ENCODE measurements around the gene MAGEH1.
"Not testable (repeated sequence)": the region's sequence is repeated elsewhere in the genome, so short reads cannot be mapped to it uniquely, and the experiment has no call there.

The MAGEH1 gene, protein sequence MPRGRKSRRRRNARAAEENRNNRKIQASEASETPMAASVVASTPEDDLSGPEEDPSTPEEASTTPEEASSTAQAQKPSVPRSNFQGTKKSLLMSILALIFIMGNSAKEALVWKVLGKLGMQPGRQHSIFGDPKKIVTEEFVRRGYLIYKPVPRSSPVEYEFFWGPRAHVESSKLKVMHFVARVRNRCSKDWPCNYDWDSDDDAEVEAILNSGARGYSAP

DNA sequence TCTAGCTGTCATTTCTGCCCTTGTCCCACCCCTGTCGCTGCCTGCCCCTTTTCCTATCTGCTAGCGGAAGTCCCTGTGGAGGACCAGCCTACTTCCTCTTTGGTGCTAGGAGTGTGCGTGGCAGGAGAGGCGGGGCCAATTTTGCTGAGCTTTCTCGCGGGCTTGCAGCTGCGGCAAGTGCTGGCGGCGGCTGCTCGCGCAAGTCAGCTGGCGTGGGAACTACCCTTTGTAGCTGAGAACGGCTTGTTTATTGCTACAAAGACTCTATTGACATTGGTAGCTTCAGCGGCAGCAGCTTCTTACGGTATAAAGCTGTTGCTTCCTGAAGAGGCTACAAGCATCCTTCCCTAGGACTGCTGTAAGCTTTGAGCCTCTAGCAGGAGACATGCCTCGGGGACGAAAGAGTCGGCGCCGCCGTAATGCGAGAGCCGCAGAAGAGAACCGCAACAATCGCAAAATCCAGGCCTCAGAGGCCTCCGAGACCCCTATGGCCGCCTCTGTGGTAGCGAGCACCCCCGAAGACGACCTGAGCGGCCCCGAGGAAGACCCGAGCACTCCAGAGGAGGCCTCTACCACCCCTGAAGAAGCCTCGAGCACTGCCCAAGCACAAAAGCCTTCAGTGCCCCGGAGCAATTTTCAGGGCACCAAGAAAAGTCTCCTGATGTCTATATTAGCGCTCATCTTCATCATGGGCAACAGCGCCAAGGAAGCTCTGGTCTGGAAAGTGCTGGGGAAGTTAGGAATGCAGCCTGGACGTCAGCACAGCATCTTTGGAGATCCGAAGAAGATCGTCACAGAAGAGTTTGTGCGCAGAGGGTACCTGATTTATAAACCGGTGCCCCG is at the start of gene MAGEH1:
MAGEH1 (plus strand) TSS at position 138 of the 843 bp plus-strand sequence; CDS start at position 386, 248 bp downstream.
- DNase-seq, result peak; percentile 26 to 73

DNA sequence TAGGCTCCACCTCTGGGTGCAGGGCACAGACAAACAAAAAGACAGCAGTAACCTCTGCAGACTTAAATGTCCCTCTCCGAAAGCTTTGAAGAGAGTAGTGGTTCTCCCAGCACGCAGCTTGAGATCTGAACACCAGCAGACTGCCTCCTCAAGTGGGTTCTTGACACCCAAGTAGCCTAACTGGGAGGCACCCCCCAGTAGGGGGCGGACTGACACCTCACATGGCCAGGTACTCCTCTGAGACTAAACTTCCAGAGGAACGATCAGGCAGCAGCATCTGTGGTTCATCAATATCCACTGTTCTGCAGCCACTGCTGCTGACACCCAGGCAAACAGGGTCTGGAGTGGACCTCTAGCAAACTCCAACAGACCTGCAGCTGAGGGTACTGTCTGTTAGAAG is 24.8 kb upstream of the MAGEH1 start:
- not testable (repeated sequence) for DNase-seq

DNA sequence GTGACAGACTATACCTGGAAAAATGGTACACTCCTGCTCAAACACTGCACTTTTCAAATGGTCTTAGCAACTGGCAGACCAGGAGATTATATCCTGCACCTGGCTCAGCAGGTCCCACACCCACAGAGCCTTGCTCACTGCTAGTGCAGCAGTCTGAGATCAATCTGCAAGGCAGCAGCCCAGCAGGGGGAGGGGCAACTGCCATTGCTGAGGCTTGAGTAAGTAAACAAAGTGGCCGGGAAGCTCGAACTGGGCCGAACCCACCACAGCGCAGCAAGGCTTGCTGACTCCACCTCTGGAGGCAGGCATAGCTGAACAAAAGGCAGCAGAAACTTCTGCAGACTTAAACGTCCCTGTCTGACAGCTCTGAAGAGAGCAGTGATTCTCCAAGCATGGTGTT is 8.5 kb upstream of the MAGEH1 start:
- DNase-seq, result not testable (repeated sequence)

DNA sequence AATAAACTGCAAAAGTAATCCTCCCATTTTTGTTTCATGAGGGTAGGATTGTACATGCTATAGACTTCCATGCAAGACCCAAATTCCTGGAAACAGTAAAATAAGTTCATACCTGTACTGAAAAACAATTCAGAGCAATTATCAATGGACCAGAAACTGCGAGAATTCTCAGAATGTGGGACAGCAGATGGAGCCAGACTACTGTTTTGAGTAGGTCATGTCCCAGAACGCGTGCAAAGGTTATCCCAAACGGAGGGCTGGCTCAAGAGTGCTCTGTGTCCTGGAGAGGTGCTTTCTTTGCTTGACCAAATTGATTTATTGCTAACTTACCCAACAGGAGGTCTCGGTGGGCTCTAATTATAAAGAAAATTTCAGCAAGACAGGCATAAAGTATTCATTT is 1.7 kb upstream of the MAGEH1 start:
- DNase-seq, result no peak

DNA sequence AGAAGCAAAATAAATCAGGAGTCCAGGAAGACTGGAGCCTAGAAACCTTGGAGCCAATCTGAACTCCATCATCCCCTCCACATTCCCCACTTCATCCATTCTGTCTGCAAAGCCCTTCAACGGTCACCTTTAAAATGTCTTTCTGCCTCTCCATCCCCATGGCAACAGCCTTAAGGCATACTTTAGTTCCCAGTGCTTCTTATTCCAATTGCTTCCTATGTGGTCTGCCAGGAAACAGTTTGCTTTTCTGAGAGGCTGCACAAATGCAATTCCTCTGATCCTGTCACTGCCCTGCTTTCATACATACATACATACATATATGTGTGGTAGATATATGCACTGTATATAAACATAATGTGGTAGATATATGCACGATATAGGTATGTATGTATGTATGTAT is 786 bp upstream of the MAGEH1 start:
- DNase-seq, result no peak

DNA sequence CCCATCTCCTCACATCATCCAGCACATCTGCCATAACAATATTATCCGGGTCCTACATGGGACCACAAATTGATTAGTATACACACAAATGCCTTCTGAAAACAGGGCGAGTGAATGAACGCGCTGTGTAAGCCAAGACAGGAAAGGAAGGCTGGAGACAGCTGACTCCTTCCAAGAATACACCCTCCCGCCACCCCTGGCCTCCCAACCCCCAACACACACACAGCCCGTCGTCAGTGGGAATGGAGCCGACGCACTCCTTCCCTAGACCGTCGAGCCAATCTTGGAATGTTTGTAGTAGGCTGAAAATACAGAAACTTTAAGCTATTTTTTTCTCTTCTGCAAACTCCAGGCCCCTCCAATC is 319 bp upstream of the MAGEH1 start:
- DNase-seq, result no peak

DNA sequence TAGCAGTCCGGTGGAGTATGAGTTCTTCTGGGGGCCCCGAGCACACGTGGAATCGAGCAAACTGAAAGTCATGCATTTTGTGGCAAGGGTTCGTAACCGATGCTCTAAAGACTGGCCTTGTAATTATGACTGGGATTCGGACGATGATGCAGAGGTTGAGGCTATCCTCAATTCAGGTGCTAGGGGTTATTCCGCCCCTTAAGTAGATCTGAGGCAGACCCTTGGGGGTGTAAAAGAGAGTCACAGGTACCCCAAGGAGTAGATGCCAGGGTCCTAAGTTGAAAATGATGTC is 852 bp downstream of the MAGEH1 start:
- no peak for DNase-seq

DNA sequence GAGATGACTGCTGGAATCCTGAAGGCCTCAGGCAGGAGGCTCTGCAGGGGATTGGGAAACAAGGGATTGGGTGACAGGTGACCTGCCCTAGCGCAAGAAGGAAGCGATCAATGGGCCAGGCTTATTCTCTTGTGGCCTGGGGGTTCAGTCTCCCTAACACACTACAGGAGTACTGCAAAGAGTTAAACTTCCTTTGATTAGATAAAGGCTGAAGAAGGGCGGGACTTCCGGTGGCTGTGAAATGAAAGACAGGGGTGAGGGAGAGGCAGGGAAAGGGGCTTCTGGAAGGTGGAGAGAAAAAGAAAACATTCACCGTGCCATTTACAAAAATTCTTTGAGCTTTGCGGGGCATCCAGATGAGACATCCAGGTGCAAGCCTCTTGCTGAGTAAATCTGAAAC is 3.8 kb downstream of the MAGEH1 start:
- not testable (repeated sequence) for DNase-seq

DNA sequence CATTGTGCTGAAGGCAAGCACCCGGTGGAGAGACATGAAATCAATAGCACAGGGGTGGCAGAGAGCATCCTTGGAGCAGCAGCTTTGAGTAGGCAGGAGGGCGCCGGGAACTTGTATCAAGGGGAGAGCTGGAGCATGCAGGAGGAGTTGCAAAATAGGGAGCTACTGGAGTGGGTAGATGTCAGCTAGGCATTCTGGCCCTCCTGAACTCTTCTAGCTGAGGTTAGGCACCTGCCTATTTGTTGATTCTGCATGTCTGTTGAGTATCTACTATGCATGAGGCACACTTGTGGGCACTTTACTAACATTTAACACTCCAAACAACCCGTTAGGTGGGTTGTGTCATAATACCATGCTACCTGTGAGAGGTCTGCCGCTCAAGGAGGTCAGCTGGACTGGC is 7.5 kb downstream of the MAGEH1 start:
- DNase-seq, result not testable (repeated sequence)

DNA sequence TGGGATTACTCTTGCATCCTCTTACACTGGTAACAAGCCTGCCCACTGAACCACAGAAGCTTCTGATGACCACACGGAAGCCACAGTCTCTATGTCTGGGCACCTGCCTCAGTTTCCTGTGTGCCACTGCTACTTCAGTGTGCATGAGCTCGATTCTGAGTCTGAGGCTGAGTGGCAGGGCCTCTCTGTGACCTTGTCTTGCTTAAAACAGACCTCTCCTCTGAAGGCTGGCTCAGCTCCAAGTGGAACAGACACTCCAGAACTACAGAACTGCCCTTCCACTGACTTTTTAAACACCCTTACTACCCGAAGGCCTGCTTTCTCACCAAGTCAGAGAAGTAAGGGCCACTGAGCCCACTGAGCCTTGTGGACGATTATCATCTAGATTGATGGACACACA is 8.0 kb downstream of the MAGEH1 start:
- not testable (repeated sequence) for DNase-seq

DNA sequence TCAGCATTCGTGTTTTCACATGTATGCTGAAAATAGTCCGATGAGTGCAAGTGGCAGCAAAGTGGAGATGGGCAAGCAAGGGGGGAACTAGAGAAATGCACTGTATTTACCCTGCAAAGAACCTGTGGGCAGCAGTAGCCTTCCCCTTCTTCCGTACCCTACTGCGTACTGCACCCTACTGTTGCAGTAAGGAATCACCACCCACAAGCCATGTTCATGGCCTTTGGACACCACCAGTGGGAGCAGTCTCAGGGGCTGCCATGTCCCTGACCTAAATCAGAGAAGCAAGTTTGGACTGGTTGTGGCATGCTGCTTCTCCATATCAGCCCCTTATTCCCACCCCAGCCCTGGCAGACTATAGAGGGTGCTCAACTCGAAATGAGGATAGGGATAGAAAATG is 12.1 kb downstream of the MAGEH1 start:
- not testable (repeated sequence) for DNase-seq

DNA sequence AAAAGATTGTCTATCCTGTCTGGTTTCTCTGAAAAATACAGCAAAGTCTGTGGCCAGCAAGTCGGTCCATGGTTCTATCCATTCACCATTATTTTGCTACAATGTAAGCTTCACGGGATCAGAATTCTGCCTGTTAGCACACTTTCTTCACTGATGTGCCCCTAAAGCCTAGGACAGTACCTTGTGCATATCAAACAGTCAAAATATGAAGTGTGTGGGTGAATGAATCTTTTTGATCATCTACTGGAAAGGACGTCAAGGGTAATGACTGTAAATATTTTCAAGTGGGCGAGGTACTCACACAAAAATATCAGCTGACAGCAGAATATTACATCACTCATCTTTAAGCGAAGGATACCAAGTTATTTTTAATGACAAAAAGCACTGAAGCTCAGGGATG is 13.2 kb downstream of the MAGEH1 start:
- DNase-seq, result not testable (repeated sequence)

DNA sequence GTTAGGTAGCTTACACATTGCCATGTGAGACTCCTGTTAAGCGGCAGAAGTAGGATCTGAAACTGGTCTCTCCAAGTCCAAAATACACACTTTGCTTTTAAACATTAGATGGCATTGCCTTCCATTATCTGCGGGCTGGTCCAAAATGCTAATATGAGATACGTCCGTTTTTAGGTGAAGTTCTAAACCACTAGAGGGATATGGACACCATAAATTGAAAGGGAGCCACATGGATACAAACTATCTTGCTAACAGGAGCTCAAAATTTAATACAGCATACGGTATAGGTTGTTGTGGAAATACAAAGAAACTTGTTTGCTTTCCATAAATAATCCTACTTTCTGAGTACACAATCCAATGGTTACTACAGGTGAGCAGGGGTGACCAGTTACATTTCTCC is 13.9 kb downstream of the MAGEH1 start:
- DNase-seq, result not testable (repeated sequence)

DNA sequence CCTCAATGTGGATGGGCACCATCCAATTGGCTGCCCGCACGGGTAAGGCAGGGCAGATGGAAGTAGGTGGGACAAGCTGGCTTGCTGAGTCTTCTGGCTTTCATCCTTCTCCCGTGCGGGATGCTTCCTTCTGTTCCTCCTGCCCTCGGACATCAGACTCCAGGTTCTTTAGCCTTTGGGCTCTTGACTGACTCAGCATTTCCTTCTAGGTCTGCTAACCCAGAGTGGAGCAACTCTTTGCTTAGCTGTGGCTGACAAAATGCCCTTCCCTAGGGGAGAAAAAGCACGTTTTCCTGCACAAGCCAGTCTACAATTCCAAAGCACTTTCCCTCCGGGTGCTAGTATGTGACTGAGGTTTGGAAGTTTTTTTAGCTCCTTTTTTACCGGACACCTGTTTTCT is 28.0 kb downstream of the MAGEH1 start:
- not testable (repeated sequence) for DNase-seq

DNA sequence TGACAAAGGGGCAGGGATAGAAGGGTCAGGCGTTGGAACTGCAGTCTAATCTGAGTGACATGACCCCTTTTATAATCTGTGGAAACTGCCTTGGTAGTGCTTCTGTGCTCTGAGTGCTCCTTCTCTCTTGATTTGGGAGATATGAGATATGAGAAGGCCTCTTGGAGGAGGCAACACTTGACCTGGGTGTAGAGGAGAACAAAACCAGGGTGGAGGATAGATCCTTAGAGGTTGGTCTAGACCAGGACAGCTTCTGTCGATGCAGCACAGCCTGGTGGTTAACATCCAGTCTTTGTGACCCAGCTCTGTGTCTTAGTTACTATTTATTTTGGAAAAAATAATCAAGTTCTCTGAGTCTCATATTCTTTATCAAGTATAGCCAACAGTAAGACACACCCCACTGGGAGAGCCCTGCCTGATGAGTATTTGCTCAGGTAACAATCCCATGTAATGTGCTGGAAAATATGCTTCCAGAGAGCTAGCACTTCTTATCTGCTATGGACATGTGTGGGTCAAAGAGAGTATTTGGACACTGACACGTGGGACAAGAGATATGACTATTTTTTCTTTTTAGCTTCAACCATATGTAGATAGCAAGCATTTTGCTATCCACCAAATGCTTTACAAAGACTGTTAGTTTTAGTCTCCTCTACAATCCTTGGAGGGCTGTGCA is 28.6 kb downstream of the MAGEH1 start:
- DNase-seq, result no peak

DNA sequence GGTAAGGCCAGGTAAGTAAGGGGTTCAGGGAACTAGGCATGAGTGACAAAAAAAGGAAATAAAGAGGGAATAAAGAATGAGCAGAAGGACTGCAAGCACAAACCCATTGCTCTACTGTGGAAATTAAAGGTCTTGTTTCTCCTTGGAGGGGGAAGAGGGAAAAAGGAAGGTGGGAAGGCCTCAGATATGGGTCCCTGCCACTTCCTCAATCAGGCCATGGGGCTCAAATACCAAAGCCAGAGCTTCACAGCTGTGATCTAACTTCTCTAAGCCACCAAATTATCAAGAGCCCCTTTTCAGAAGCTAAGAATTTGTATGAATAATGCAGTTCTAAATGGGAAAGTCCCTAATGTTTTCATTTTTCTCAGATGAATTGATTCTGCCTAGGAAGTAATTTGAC is 33.0 kb downstream of the MAGEH1 start:
- DNase-seq, result no peak

DNA sequence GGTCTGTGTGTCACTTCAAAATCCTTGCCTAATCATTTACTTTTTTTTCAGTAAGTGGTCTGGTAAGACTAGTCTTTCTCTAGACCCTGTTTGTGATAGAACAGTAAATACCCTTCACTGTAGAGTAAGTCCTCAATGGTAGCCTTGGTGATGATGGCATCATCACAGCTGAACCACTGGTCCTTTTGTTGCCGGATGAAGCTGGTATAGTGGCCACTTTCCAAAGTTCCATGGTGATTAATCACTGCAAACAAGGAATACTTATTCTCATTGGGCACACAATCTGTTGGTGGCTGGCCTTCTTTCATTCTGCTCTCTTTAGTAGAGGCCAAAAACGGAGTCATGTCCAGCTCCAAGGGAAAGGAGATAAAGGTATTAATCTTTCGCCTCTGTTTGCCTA is 34.8 kb downstream of the MAGEH1 start:
- DNase-seq, result no peak

DNA sequence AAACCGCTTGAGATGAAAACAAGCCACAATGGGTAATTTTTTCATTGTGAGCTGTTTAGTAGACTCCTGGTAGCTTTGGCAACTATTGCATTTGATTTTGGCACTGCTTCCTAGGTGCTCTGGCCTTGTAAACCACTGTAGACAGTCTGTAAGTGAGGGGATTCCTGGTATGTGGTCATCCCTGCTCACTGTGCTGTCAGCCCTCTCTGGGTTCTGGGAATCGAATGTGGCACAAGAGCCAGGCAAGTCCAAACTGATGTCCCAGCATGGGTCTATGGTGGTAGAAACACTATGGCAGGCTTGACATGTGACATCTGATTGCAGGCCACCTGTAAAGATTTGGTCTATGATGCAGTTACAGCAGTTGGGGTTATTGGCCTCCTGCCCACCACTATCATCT is 35.2 kb downstream of the MAGEH1 start:
- DNase-seq, result no peak

DNA sequence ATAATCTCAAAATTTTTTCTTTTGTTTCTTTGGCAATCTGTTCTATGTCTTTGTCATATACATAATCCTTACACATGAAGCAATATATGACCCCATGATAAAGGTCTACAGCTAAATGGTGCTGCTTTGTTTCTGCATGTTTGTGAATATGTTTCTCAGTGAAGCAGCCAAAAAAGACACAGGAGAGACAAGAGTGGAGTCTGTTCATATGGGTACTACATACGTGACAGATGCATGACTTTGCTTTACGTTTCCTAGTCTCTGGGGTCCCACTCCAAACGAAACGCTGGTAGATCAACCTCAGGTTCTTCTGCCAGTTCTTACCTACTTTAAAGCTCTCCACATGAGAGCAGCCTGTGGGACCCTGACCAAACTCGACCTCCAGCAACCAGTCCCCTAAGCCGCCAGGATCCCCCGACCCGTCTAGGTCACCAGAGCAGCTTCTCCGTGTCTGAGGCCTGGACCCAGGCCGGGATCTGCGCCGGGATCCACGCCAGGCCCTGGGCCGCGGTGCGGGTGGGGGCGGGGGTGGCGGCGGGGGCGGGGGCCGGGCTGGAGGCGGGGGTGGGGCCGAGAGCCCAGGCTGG is 36.2 kb downstream of the MAGEH1 start:
- DNase-seq, result no peak

DNA sequence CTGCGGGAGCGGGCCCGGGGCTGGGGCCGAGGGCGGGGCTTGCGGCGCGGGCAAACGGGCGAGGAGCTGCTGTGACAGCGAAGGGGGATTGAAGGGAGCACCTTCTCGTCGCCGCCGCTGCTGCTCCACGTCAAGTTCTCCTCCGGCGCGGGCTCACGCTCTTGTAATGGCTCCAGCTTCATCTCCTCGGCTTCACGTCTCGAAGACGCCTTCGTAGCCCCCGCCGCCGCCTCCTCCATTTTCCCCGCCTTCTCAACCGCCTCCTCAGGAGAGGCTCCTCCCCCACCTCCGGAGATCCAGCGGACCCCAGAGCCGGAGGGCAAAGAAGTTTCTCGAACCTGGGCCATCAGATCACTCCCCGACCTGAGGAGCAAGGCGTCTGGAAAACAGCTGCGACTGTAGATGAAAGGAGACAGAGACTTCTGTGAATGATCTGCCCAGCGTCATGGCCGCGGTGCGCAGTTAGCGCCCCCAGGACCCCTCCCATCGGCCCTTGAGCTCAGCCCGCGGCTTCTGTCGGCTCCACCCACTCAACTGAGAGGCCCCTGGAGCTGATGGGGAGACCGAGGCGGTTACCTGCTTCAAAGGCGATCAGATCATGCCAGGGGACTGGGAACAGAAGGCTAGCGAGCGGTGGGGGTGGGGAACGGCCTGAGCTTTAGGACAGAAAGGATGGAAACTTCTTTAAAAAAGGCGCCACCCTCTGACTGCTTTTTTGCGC is 36.8 kb downstream of the MAGEH1 start:
- DNase-seq, result peak in 1 of 2 experiments; percentile 14

DNA sequence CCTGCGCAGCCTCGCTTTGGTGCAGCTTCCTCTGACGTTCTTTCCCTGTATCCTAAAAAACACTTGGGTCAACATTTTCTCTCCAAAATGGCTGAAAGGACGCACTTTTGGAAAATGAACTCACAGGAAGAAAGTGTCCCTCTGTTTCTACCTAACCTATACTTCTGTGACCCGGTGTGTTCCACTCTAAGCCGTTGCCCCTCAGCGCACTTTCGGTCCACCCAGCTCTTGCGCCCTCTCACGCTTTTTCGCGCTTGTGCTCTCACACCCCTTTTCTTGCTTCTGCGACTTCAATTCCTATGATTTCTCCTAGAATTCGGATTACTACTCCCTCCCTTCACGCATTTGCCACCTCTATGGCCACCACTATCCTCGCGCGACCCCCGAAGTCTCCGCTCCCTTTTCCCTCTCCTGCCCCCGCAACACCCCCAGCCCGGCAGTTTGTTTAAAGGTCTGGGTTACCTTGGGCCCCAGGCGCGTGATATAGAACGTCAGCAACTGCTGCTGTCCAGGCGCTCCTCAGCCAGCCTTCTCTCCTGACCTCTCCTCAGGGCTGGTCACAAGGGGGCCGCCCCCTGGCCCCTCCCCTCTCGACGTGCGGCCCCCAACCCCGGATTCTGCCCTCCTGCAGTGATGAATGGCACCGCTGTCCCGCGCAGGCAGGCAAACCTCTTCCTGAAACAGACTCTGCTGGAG is 37.5 kb downstream of the MAGEH1 start, which contains the start of gene USP51:
USP51 (minus strand) TSS at position 535 of the 696 bp plus-strand sequence. CDS start 909 bp downstream, outside the sequence.
- DNase-seq, result peak in 1 of 2 experiments; percentile 21

DNA sequence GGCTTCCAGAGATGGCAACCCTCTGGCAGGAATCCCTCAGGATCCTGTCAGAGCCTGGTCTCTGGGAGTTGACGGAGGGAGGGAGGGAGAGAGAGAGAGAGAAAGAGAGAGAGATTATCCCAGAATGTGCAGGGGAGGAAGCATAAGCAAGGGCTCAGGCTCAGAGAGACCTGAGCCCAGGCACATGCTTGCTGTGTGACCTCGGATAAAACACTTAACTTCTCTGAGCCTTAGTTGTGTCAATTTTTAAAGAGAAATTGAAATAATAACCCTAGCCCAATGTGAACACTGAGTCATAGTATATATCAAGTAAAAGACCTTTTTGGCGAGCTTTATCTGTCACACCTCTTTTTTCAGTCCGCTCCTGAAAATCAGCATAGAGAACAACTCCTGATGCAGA is 38.2 kb downstream of the MAGEH1 start:
- no peak for DNase-seq

Measured in cerebellar nuclear complex (tissue), 1 donor.